IMR-90 (cell line): ENCODE data around the gene LPGAT1. TPM values are rescaled to one million over a fixed set of nuclear protein-coding genes. Genes with fewer than 3 reads are reported as not detected.

Experiments used
- ATAC-seq: fragments of 200-7000 bp; cut with Tn5 transposase; 2 replicates; pipeline ENCODE4 v1.9.1; 2020; ENCODE audit warnings: low read depth, mild to moderate bottlenecking, moderate library complexity
- BruUV-seq: library from RNA; stranded (reverse); fragments of 400-500 nt; replicated peaks from 2 replicates; lab custom pipeline; 2021; lab: Mats Ljungman, UMichigan
- CTCF ChIA-PET: fragments of 300-600 bp; formaldehyde crosslinking; extraction: SDS; loops from one replicate; lab custom pipeline; 2021; ENCODE audit warnings: antibody characterized with exemption; lab: Yijun Ruan, JAX
- POLR2A ChIA-PET: fragments of 300-600 bp; sonication (Branson Sonifier 250); formaldehyde crosslinking; loops from one replicate; lab custom pipeline; 2022; ENCODE audit warnings: antibody characterized with exemption; ENCODE audit not compliant: unreplicated experiment; lab: Charles Lee
- DNase-seq: peaks from one replicate; pipeline ENCODE4 v3.0.0; 2013
- H2AFZ ChIP-seq: replicated peaks from 2 replicates; pipeline ENCODE3; 2013; ENCODE audit warnings: low read length, mild to moderate bottlenecking; ENCODE audit not compliant: poor library complexity
- H2AK5ac ChIP-seq: 2 replicates; pipeline ENCODE4 v1.6.1; 2013; ENCODE audit warnings: low read depth, low read length, inconsistent platforms
- H2AK9ac ChIP-seq: replicated peaks from 2 replicates; pipeline ENCODE3; 2013; ENCODE audit warnings: mild to moderate bottlenecking, low read depth, low read length, moderate library complexity; ENCODE audit not compliant: poor library complexity
- H2BK120ac ChIP-seq: 2 replicates; pipeline ENCODE4 v1.6.1; 2013; ENCODE audit warnings: low read depth, low read length, inconsistent platforms
- H2BK15ac ChIP-seq: 3 replicates; pipeline ENCODE4 v1.6.1; 2013; ENCODE audit warnings: low read depth, low read length, inconsistent platforms
- H2BK20ac ChIP-seq: 2 replicates; pipeline ENCODE4 v1.6.1; 2013; ENCODE audit warnings: low read depth, mild to moderate bottlenecking, inconsistent platforms, low read length, moderate library complexity
- H2BK5ac ChIP-seq: 2 replicates; pipeline ENCODE4 v1.6.1; 2013; ENCODE audit warnings: mild to moderate bottlenecking, low read depth, low read length, inconsistent platforms; ENCODE audit not compliant: poor library complexity, severe bottlenecking
- H3K14ac ChIP-seq: replicated peaks from 2 replicates; pipeline ENCODE4 v1.6.1; 2013; ENCODE audit warnings: low read depth, low read length, inconsistent platforms
- H3K18ac ChIP-seq: 2 replicates; pipeline ENCODE4 v1.6.1; 2013; ENCODE audit warnings: low read depth, low read length, control low read depth
- H3K23ac ChIP-seq: 2 replicates; pipeline ENCODE4 v1.6.1; 2013; ENCODE audit warnings: low read depth, low read length, inconsistent platforms
- H3K27ac ChIP-seq: 2 replicates; pipeline ENCODE4 v1.5.1; 2013; ENCODE audit warnings: mild to moderate bottlenecking, control low read depth, low read length; ENCODE audit not compliant: insufficient read depth
- H3K27me3 ChIP-seq: 2 replicates; pipeline ENCODE4 v1.6.1; 2013; ENCODE audit warnings: low read length; ENCODE audit not compliant: control insufficient read depth, insufficient read depth
- H3K36me3 ChIP-seq: 2 replicates; pipeline ENCODE4 v1.6.1; 2013; ENCODE audit warnings: low read length, mixed read lengths; ENCODE audit not compliant: control insufficient read depth, insufficient read depth
- H3K4ac ChIP-seq: 2 replicates; pipeline ENCODE4 v1.6.1; 2013; ENCODE audit warnings: low read depth, low read length, inconsistent platforms
- H3K4me1 ChIP-seq: 2 replicates; pipeline ENCODE4 v1.6.1; 2013; ENCODE audit warnings: low read length, mixed read lengths; ENCODE audit not compliant: control insufficient read depth, insufficient read depth
- H3K4me2 ChIP-seq: 2 replicates; pipeline ENCODE4 v1.6.1; 2013; ENCODE audit warnings: low read depth, mild to moderate bottlenecking, control low read depth, low read length, moderate library complexity
- H3K4me3 ChIP-seq: 2 replicates; pipeline ENCODE4 v1.5.1; 2013; ENCODE audit warnings: low read depth, mild to moderate bottlenecking, control low read depth, low read length, moderate library complexity; ENCODE audit not compliant: insufficient read depth
- H3K56ac ChIP-seq: 2 replicates; pipeline ENCODE4 v1.6.1; 2013; ENCODE audit warnings: low read length, inconsistent platforms; ENCODE audit not compliant: insufficient read depth; ENCODE audit errors: extremely low read depth
- H3K79me1 ChIP-seq, 2 experiments: 2 replicates each; pipeline ENCODE4 v1.6.1; 2013; ENCODE audit warnings: low read length in 2 of 2, inconsistent platforms in 1 of 2, low read depth in 1 of 2
- H3K9ac ChIP-seq: 2 replicates; pipeline ENCODE4 v1.6.1; 2013; ENCODE audit warnings: low read depth, low read length, control low read depth
- H3K9me1 ChIP-seq: 2 replicates; pipeline ENCODE4 v1.6.1; 2013; ENCODE audit warnings: low read length, inconsistent platforms; ENCODE audit not compliant: insufficient read depth
- H3K9me3 ChIP-seq: 2 replicates; pipeline ENCODE4 v1.6.1; 2013; ENCODE audit warnings: low read length; ENCODE audit not compliant: control insufficient read depth, insufficient read depth
- H4K20me1 ChIP-seq: 2 replicates; pipeline ENCODE4 v1.6.1; 2013; ENCODE audit warnings: low read length, inconsistent platforms; ENCODE audit not compliant: insufficient read depth
- H4K5ac ChIP-seq: 2 replicates; pipeline ENCODE4 v1.6.1; 2013; ENCODE audit warnings: mild to moderate bottlenecking, low read depth, low read length, control low read depth
- H4K8ac ChIP-seq, 2 experiments: 2 replicates each; pipeline ENCODE4 v1.6.1; 2013; ENCODE audit warnings: low read depth in 2 of 2, low read length in 2 of 2, control low read depth in 1 of 2, inconsistent platforms in 1 of 2
- H4K91ac ChIP-seq: 2 replicates; pipeline ENCODE4 v1.6.1; 2013; ENCODE audit warnings: low read depth, low read length, inconsistent platforms; ENCODE audit not compliant: insufficient read depth
- BHLHE40 ChIP-seq: fragments of 150-350 bp; IDR thresholded peaks from 2 replicates; pipeline ENCODE4 v1.6.1; 2016; ENCODE audit warnings: mild to moderate bottlenecking, low read depth, low read length
- CEBPB ChIP-seq: IDR thresholded peaks from 2 replicates; pipeline ENCODE4 v1.6.1; 2012; ENCODE audit warnings: low read depth, low read length, improper control_type of control experiment
- CHD1 ChIP-seq: IDR thresholded peaks from 2 replicates; pipeline ENCODE4 v1.6.1; 2012; ENCODE audit warnings: low read depth, low read length, improper control_type of control experiment
- FOS ChIP-seq: fragments of 150-350 bp; IDR thresholded peaks from 2 replicates; pipeline ENCODE4 v1.6.1; 2016; ENCODE audit warnings: low read depth, low read length
- MAFK ChIP-seq: IDR thresholded peaks from 2 replicates; pipeline ENCODE4 v1.6.1; 2012; ENCODE audit warnings: low read depth, low read length, improper control_type of control experiment
- MAZ ChIP-seq: IDR thresholded peaks from 2 replicates; pipeline ENCODE4 v1.6.1; 2012; ENCODE audit warnings: low read depth, mild to moderate bottlenecking, low read length, improper control_type of control experiment, moderate library complexity, borderline replicate concordance
- MXI1 ChIP-seq: IDR thresholded peaks from 2 replicates; pipeline ENCODE4 v1.6.1; 2012; ENCODE audit warnings: low read depth, mild to moderate bottlenecking, low read length, moderate library complexity, borderline replicate concordance
- NFE2L2 ChIP-seq: fragments of 150-350 bp; IDR thresholded peaks from 2 replicates; pipeline ENCODE4 v1.6.1; 2016; ENCODE audit warnings: low read depth, mild to moderate bottlenecking, low read length
- POLR2A ChIP-seq: IDR thresholded peaks from 2 replicates; pipeline ENCODE4 v1.6.1; 2012; ENCODE audit warnings: mild to moderate bottlenecking, low read depth, low read length
- RAD21 ChIP-seq: IDR thresholded peaks from 2 replicates; pipeline ENCODE4 v1.6.1; 2012; ENCODE audit warnings: low read length, improper control_type of control experiment
- RCOR1 ChIP-seq: IDR thresholded peaks from 2 replicates; pipeline ENCODE4 v1.6.1; 2012; ENCODE audit warnings: mild to moderate bottlenecking, low read length, improper control_type of control experiment; ENCODE audit not compliant: insufficient replicate concordance
- RFX5 ChIP-seq: IDR thresholded peaks from 2 replicates; pipeline ENCODE4 v1.8.0; 2012; ENCODE audit warnings: low read depth, mild to moderate bottlenecking, low read length, moderate library complexity
- SMC3 ChIP-seq: fragments of 150-350 bp; IDR thresholded peaks from 2 replicates; pipeline ENCODE4 v1.6.1; 2016; ENCODE audit warnings: low read depth, mild to moderate bottlenecking, antibody characterized with exemption, low read length, moderate library complexity
- WGBS, 2 experiments: methylation state at CpG; one replicate each; pipeline versions ENCODE4 v1.1.5 to v1.1.7; 2013; ENCODE audit warnings: missing lambda C conversion rate in 2 of 2; ENCODE audit not compliant: insufficient read length in 1 of 2; ENCODE audit errors: extremely low coverage in 2 of 2; 5-methylcytosine and 5-hydroxymethylcytosine counted together
- dilution Hi-C: fragments of 300-500 bp; cut with HindIII; formaldehyde crosslinking; loops from one replicate; pipeline ENCODE4 v1.14.3; 2018; ENCODE audit warnings: low sequenced_read_pairs; ENCODE audit not compliant: unreplicated experiment
- in situ Hi-C: fragments of 300-500 bp; cut with MboI; formaldehyde crosslinking; loops from 3 replicates; pipeline ENCODE4 v1.14.3; 2019; ENCODE audit warnings: low sequenced_read_pairs, inconsistent platforms, mixed read lengths
- intact Hi-C: fragments of 100-400 bp; cut with micrococcal nuclease; formaldehyde crosslinking; loops from 2 replicates; pipeline ENCODE4 v1.10.0; 2022
- polyA plus RNA-seq, 3 experiments: library from polyadenylated mRNA; depleted of rRNA; stranded (reverse); fragments of >200 nt; gene quantifications; 2 replicates each; pipeline ENCODE4 v1.2.3, GENCODE V29; 2012; ENCODE audit warnings: low replicate concordance in 1 of 3
- total RNA-seq: library from RNA; depleted of rRNA; stranded (reverse); fragments of >200 nt; gene quantifications from 2 replicates; pipeline ENCODE4 v1.2.3, GENCODE V29; 2012
- TF ChIP-seq, protein P1 (sequence below): conservative IDR thresholded peaks from 2 replicates; pipeline ENCODE4 v1.5.1; 2012; ENCODE audit warnings: mild to moderate bottlenecking, low read depth, low read length, improper control_type of control experiment
- TF ChIP-seq, protein P2 (sequence below): fragments of 150-350 bp; IDR thresholded peaks from 2 replicates; pipeline ENCODE4 v1.6.1; 2017; ENCODE audit warnings: mild to moderate bottlenecking, antibody characterized with exemption, low read length, low read depth
- TF ChIP-seq, protein P3 (sequence below): fragments of 150-350 bp; IDR thresholded peaks from 2 replicates; pipeline ENCODE4 v1.6.1; 2016; ENCODE audit warnings: low read depth, mild to moderate bottlenecking, low read length, moderate library complexity, borderline replicate concordance

LPGAT1 gene
- total and polyA plus RNA-seq, 2 of the 4 experiments (the other 2 are of a cell fraction) = 6.7 to 13.6 TPM

DNA sequence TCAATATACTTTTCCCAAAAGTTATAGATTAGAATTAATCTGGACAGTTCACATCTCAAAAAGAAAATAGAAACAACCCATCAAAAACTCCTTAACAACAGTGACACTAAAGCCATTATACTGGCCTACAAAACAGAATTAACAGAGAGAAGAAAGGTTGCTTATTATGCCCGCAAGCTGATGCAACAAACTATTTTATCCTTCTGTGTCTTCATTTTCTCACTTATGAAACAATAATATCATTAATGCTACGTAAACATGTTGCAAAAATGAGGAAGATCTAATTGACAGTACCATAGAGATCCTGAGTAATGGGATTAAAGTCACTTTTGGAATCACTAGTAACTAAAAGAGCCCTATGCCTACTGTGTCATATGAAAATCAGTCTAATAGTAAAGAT is 32.6 kb downstream of the LPGAT1 start:
- in situ Hi-C loops = no loop called here
- BruUV-seq = no TSS peak

More for the DNA sequence above, 32.6 kb downstream of the LPGAT1 start:
- Histone ChIP-seq H2BK20ac (no peak overlapping the region), H3K23ac (no peak overlapping the region), H4K5ac (no peak overlapping the region), H3K36me3 (0 out of 2 replicates have a peak, but pooled peaks cover 2% of the 10 kb centered on the region), H3K4me2 (no peak overlapping the region), H3K9me1 (peaks cover 2% of the 10 kb centered on the region; the same call in 1 of the 2 replicates), H2AK5ac (no peak overlapping the region), H3K79me1 (peaks cover 7 to 18% of the 10 kb centered on the region in 2 experiments), H3K56ac (no peak overlapping the region), H2BK120ac (no peak overlapping the region), H3K9me3 (no peaks in the 10 kb centered on the region), H3K27me3 (no peaks in the 10 kb centered on the region), H3K14ac (no peak overlapping the region), H2AFZ (no peak overlapping the region), H3K27ac (no peak overlapping the region), H2BK15ac (no peak overlapping the region), H3K9ac (no peak overlapping the region), H3K4me3 (no peak overlapping the region), H3K4ac (no peak overlapping the region), H4K20me1 (no peaks in the 10 kb centered on the region), H3K4me1 (no peaks in the 10 kb centered on the region), H2BK5ac (no peak overlapping the region), H4K91ac (no peak overlapping the region), H4K8ac (no peak overlapping the region), H2AK9ac (no peak overlapping the region), H3K18ac (no peak overlapping the region)
- CTCF ChIA-PET = interaction anchor here (1.7 kb wide), 1 partner anchor 15 kb away, joined by 5 read pairs; no protein-coding TSS in a partner anchor
- no peak for DNase-seq
- no peak for ATAC-seq
- no peak for TF ChIP-seq MAZ
- TF ChIP-seq NFE2L2 = no peak
- no peak for TF ChIP-seq BHLHE40
- TF ChIP-seq, protein P1, sequence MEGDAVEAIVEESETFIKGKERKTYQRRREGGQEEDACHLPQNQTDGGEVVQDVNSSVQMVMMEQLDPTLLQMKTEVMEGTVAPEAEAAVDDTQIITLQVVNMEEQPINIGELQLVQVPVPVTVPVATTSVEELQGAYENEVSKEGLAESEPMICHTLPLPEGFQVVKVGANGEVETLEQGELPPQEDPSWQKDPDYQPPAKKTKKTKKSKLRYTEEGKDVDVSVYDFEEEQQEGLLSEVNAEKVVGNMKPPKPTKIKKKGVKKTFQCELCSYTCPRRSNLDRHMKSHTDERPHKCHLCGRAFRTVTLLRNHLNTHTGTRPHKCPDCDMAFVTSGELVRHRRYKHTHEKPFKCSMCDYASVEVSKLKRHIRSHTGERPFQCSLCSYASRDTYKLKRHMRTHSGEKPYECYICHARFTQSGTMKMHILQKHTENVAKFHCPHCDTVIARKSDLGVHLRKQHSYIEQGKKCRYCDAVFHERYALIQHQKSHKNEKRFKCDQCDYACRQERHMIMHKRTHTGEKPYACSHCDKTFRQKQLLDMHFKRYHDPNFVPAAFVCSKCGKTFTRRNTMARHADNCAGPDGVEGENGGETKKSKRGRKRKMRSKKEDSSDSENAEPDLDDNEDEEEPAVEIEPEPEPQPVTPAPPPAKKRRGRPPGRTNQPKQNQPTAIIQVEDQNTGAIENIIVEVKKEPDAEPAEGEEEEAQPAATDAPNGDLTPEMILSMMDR = no peak
- TF ChIP-seq, protein P2, sequence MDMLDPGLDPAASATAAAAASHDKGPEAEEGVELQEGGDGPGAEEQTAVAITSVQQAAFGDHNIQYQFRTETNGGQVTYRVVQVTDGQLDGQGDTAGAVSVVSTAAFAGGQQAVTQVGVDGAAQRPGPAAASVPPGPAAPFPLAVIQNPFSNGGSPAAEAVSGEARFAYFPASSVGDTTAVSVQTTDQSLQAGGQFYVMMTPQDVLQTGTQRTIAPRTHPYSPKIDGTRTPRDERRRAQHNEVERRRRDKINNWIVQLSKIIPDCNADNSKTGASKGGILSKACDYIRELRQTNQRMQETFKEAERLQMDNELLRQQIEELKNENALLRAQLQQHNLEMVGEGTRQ = no peak
- TF ChIP-seq RCOR1 = no peak
- no peak for TF ChIP-seq MAFK
- TF ChIP-seq SMC3 = no peak
- no peak for TF ChIP-seq MXI1
- TF ChIP-seq FOS = no peak
- TF ChIP-seq, protein P3, sequence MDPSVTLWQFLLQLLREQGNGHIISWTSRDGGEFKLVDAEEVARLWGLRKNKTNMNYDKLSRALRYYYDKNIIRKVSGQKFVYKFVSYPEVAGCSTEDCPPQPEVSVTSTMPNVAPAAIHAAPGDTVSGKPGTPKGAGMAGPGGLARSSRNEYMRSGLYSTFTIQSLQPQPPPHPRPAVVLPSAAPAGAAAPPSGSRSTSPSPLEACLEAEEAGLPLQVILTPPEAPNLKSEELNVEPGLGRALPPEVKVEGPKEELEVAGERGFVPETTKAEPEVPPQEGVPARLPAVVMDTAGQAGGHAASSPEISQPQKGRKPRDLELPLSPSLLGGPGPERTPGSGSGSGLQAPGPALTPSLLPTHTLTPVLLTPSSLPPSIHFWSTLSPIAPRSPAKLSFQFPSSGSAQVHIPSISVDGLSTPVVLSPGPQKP = no peak
- TF ChIP-seq RAD21 = no peak
- TF ChIP-seq POLR2A = no peak
- TF ChIP-seq CHD1 = no peak
- no peak for TF ChIP-seq RFX5
- no peak for TF ChIP-seq CEBPB
- intact Hi-C loops = no loop called here
- POLR2A ChIA-PET = no interaction called here
- dilution Hi-C loops = no loop called here
- no CpG with 5 or more reads among the region's 2 CpGs for WGBS, 2 experiments
